Glutamatergic neuron (in vitro differentiated cells): ENCODE data around the gene MAPRE3. TPM values are rescaled to one million over a fixed set of nuclear protein-coding genes. Genes with fewer than 3 reads are reported as not detected.

ENCODE experiments used
- DNase-seq: peaks from one replicate; pipeline ENCODE4 v3.0.0; 2022
- H3K27ac Mint-ChIP-seq: one replicate; pipeline ENCODE4 v1.8.0; 2020; ENCODE audit warnings: mild to moderate bottlenecking, mixed read lengths, inconsistent platforms; ENCODE audit not compliant: unreplicated experiment
- H3K27me3 Mint-ChIP-seq: one replicate; pipeline ENCODE4 v1.8.0; 2020; ENCODE audit warnings: mild to moderate bottlenecking, moderate library complexity, mixed read lengths, inconsistent platforms; ENCODE audit not compliant: unreplicated experiment
- H3K36me3 Mint-ChIP-seq: one replicate; pipeline ENCODE4 v1.8.0; 2020; ENCODE audit warnings: mild to moderate bottlenecking, mixed read lengths, inconsistent platforms; ENCODE audit not compliant: unreplicated experiment
- H3K4me1 Mint-ChIP-seq: one replicate; pipeline ENCODE4 v1.8.0; 2020; ENCODE audit warnings: mild to moderate bottlenecking, low read depth, mixed read lengths, inconsistent platforms; ENCODE audit not compliant: unreplicated experiment
- H3K4me3 Mint-ChIP-seq: one replicate; pipeline ENCODE4 v1.8.0; 2020; ENCODE audit warnings: mild to moderate bottlenecking, mixed read lengths, inconsistent platforms; ENCODE audit not compliant: unreplicated experiment
- H3K9me3 Mint-ChIP-seq: one replicate; pipeline ENCODE4 v1.8.0; 2020; ENCODE audit warnings: mild to moderate bottlenecking, moderate library complexity, mixed read lengths, inconsistent platforms; ENCODE audit not compliant: unreplicated experiment
- CTCF ChIP-seq: fragments of 200-600 bp; sonication (generic); IDR thresholded peaks from one replicate; pipeline ENCODE4 v1.5.0; 2021; ENCODE audit not compliant: partially characterized antibody, unreplicated experiment
- total RNA-seq: library from RNA; stranded (reverse); fragmentation: NEBNext Ultra II Directional; extraction: Animal tissue kit (Norgen Biotek cat#: 25700); gene quantifications from one replicate; pipeline ENCODE4 v1.2.1, GENCODE V29; 2021; ENCODE audit not compliant: unreplicated experiment

Gene MAPRE3
- total RNA-seq, 1 donor from 2014 or later = 49.2 TPM

GRCh38 chr2:26957534-26957933 is 12.9 kb upstream of the MAPRE3 start:
- TF ChIP-seq CTCF = no peak
- Mint-ChIP-seq H3K27me3 (no peaks in the 10 kb centered on the region), H3K9me3 (no peaks in the 10 kb centered on the region)

GRCh38 chr2:26959331-26959730 is 11.1 kb upstream of the MAPRE3 start:
- Mint-ChIP-seq H3K9me3 (no peaks in the 10 kb centered on the region), H3K4me3 (no peak overlapping the region), H3K27ac (no peak overlapping the region), H3K36me3 (no peaks in the 10 kb centered on the region), H3K27me3 (no peaks in the 10 kb centered on the region), H3K4me1 (peaks cover 12% of the 10 kb centered on the region)
- no peak for TF ChIP-seq CTCF
- no peak for DNase-seq

More at GRCh38 chr2:26957534-26957933, 12.9 kb upstream of the MAPRE3 start:
- Mint-ChIP-seq H3K4me1 (peaks cover 8% of the 10 kb centered on the region), H3K27ac (no peak overlapping the region), H3K36me3 (no peaks in the 10 kb centered on the region), H3K4me3 (peak overlapping the region; percentile 38)
- DNase-seq = no peak

- Mint-ChIP-seq H3K4me3 (no peak overlapping the region), H3K4me1 (peaks cover 10% of the 10 kb centered on the region), H3K27me3 (peaks cover 3% of the 10 kb centered on the region), H3K36me3 (peaks cover 6% of the 10 kb centered on the region), H3K27ac (no peak overlapping the region), H3K9me3 (peaks cover 10% of the 10 kb centered on the region)
- no peak for DNase-seq
- TF ChIP-seq CTCF = no peak
Measured at GRCh38 chr2:26964446-26965130, 5.8 kb upstream of the MAPRE3 start.

GRCh38 chr2:26968001-26968400 is 2.4 kb upstream of the MAPRE3 start:
- Mint-ChIP-seq H3K4me3 (no peak overlapping the region), H3K27ac (no peak overlapping the region), H3K27me3 (peaks cover 5% of the 10 kb centered on the region), H3K36me3 (peaks cover 7% of the 10 kb centered on the region), H3K4me1 (peaks cover 26% of the 10 kb centered on the region), H3K9me3 (peaks cover 10% of the 10 kb centered on the region)
- DNase-seq = no peak
- no peak for TF ChIP-seq CTCF

GRCh38 chr2:26969077-26969844 is 1.2 kb upstream of the MAPRE3 start:
- peak overlapping the region; percentile 60 for H3K27ac Mint-ChIP-seq
- no peak for TF ChIP-seq CTCF
- peaks cover 27% of the 10 kb centered on the region for H3K4me1 Mint-ChIP-seq
- no peak for DNase-seq
- peaks cover 7% of the 10 kb centered on the region for H3K36me3 Mint-ChIP-seq
- peaks cover 5% of the 10 kb centered on the region for H3K27me3 Mint-ChIP-seq
- H3K4me3 Mint-ChIP-seq = peak overlapping the region; percentile 84
- peaks cover 10% of the 10 kb centered on the region for H3K9me3 Mint-ChIP-seq
